GM23338 (cell line): ENCODE data around the gene TFPT. TPM values are rescaled to one million over a fixed set of nuclear protein-coding genes. Genes with fewer than 3 reads are reported as not detected.
"Not testable (repeated sequence)": the region's sequence is repeated elsewhere in the genome, so short reads cannot be mapped to it uniquely, and the experiment has no call there.

Experiments
- ATAC-seq: fragments of 200-7000 bp; cut with Tn5 transposase; 3 replicates; pipeline ENCODE4 v1.9.1; 2020
- DNase-seq: peaks from one replicate; pipeline ENCODE4 v3.0.0-alpha.2; 2015; ENCODE audit warnings: low spot score
- H2AFZ ChIP-seq: fragments of 200-600 bp; sonication (generic); 2 replicates; pipeline ENCODE4 v1.8.0; 2016; ENCODE audit warnings: antibody characterized with exemption, mild to moderate bottlenecking, moderate library complexity
- H3F3A ChIP-seq: fragments of 200-600 bp; sonication (generic); replicated peaks from 2 replicates; pipeline ENCODE4 v1.8.0; 2017; ENCODE audit warnings: antibody characterized with exemption, mixed run types, low read depth
- H3K27ac ChIP-seq: fragments of 200-600 bp; sonication (generic); 2 replicates; pipeline ENCODE4 v1.6.1; 2016; ENCODE audit warnings: low read depth
- H3K27me3 ChIP-seq: fragments of 200-600 bp; sonication (generic); 2 replicates; pipeline ENCODE4 v1.8.0; 2016; ENCODE audit warnings: mild to moderate bottlenecking, mixed run types, moderate library complexity; ENCODE audit not compliant: insufficient read depth
- H3K36me3 ChIP-seq: fragments of 200-600 bp; sonication (generic); 2 replicates; pipeline ENCODE4 v1.8.0; 2016; ENCODE audit warnings: mild to moderate bottlenecking; ENCODE audit not compliant: insufficient read depth
- H3K4me1 ChIP-seq: fragments of 200-600 bp; sonication (generic); 2 replicates; pipeline ENCODE4 v1.8.0; 2016; ENCODE audit warnings: mild to moderate bottlenecking, moderate library complexity; ENCODE audit not compliant: insufficient read depth
- H3K4me2 ChIP-seq: fragments of 200-600 bp; sonication (generic); 2 replicates; pipeline ENCODE4 v1.7.1; 2017; ENCODE audit warnings: mixed run types
- H3K4me3 ChIP-seq: fragments of 200-600 bp; sonication (generic); 2 replicates; pipeline ENCODE4 v1.6.1; 2016; ENCODE audit warnings: mixed run types
- H3K79me2 ChIP-seq: fragments of 200-600 bp; sonication (generic); replicated peaks from 2 replicates; pipeline ENCODE4 v1.8.0; 2017; ENCODE audit warnings: mild to moderate bottlenecking; ENCODE audit not compliant: insufficient read depth
- H3K9me2 ChIP-seq: fragments of 200-600 bp; sonication (generic); 2 replicates; pipeline ENCODE4 v1.8.0; 2017; ENCODE audit not compliant: insufficient read depth
- H4K20me1 ChIP-seq: fragments of 200-600 bp; sonication (generic); replicated peaks from 2 replicates; pipeline ENCODE4 v1.8.0; 2017; ENCODE audit warnings: mild to moderate bottlenecking; ENCODE audit not compliant: insufficient read depth
- H3K27ac Mint-ChIP-seq: 2 replicates; pipeline ENCODE4 v1.8.0; 2020; ENCODE audit warnings: inconsistent platforms, mild to moderate bottlenecking, moderate library complexity, mixed read lengths
- H3K27me3 Mint-ChIP-seq: 3 replicates; pipeline ENCODE4 v1.8.0; 2022; ENCODE audit warnings: low read depth, mild to moderate bottlenecking, moderate library complexity, mixed read lengths, inconsistent platforms; ENCODE audit not compliant: insufficient read depth, poor library complexity
- H3K36me3 Mint-ChIP-seq: 3 replicates; pipeline ENCODE4 v1.8.0; 2021; ENCODE audit warnings: low read depth, mild to moderate bottlenecking, inconsistent platforms, moderate library complexity, mixed read lengths
- H3K4me1 Mint-ChIP-seq: 3 replicates; pipeline ENCODE4 v1.8.0; 2020; ENCODE audit warnings: mild to moderate bottlenecking, inconsistent platforms, mixed read lengths
- H3K4me3 Mint-ChIP-seq: 3 replicates; pipeline ENCODE4 v1.8.0; 2021; ENCODE audit warnings: moderate library complexity, mild to moderate bottlenecking, inconsistent platforms, mixed read lengths
- H3K9me3 Mint-ChIP-seq: 3 replicates; pipeline ENCODE4 v1.8.0; 2020; ENCODE audit warnings: moderate library complexity, mild to moderate bottlenecking, inconsistent platforms, mixed read lengths
- CTCF ChIP-seq, 2 experiments: fragments of 200-600 bp in 1 of 2; sonication (generic) in 1 of 2; conservative IDR thresholded peaks; 2 replicates each; pipeline versions ENCODE4 v1.5.1 to v1.6.1; 2016 to 2017; ENCODE audit warnings: antibody characterized with exemption in 2 of 2, low read depth in 2 of 2, mild to moderate bottlenecking in 2 of 2, moderate library complexity in 1 of 2
- EZH2 ChIP-seq: fragments of 200-600 bp; sonication (generic); IDR thresholded peaks from one replicate; pipeline ENCODE4 v1.8.0; 2017; ENCODE audit warnings: antibody characterized with exemption, mild to moderate bottlenecking, low read depth; ENCODE audit not compliant: unreplicated experiment
- NANOG ChIP-seq: IDR thresholded peaks from 2 replicates; pipeline ENCODE4 v1.6.1; 2016; ENCODE audit warnings: antibody characterized with exemption, borderline replicate concordance
- polyA plus RNA-seq: library from polyadenylated mRNA; unstranded; fragments of >200 nt; fragmentation: Nextera tagmentation; extraction: Ambion mirVana; gene quantifications from 2 replicates; pipeline ENCODE4 v1.2.1, GENCODE V29; 2016
- total RNA-seq: library from RNA; depleted of rRNA; stranded (reverse); fragments of >200 nt; shearing (Covaris generic); gene quantifications from 2 replicates; pipeline ENCODE4 v1.2.3, GENCODE V29; 2014

TFPT gene
- total and polyA plus RNA-seq, 2 experiments from 2014 or later, result 12.0 to 18.3 TPM

- DNase-seq, result peak; percentile 62
Measured at GRCh38 chr19:54096617-54097106, 18.8 kb downstream of the TFPT start.

DNA sequence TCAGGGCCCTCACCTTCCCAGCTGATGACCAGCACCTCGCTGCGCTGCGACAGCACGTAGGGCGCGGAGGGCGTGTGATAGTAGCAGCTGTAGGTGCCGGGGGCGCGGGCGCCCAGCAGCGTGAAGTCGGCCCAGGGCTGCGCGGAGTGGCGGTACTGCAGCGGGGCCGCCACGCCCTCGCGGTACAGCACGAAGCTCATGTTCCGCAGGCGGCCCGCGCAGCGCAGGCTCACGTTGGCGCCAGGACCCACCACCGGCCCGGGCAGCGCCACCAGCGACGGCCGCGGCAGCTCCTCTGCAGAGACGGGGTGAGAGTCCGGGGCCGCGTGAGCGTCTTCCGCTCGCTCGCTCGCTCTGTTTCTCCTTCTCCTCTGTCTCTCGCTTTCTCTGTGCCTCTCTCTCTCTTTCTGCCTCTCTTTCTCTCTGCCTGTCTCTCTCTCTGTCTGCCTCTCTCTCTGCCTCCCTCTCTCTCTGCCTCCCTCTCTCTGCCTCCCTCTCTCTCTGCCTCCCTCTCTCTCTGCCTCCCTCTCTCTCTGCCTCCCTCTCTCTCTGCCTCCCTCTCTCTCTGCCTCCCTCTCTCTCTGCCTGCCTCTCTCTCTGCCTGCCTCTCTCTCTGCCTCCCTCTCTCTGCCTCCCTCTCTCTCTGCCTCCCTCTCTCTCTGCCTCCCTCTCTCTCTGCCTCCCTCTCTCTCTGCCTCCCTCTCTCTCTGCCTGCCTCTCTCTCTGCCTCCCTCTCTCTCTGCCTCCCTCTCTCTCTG is 19.4 kb downstream of the TFPT start:
- H3K4me3 Mint-ChIP-seq, result peak overlapping the region; percentile 75

More at GRCh38 chr19:54096617-54097106, 18.8 kb downstream of the TFPT start:
- H3K27me3 ChIP-seq, result peaks cover 41% of the 10 kb centered on the region
- peaks cover 10% of the 10 kb centered on the region for H3K9me3 Mint-ChIP-seq
- peak overlapping the region; percentile 75 for H3K4me3 Mint-ChIP-seq
- H3K36me3 Mint-ChIP-seq, result peaks cover 7% of the 10 kb centered on the region; the same call in 1 of the 3 replicates
- no peaks in the 10 kb centered on the region for H3K9me2 ChIP-seq
- H3F3A ChIP-seq, result peaks cover 9% of the 10 kb centered on the region; the same call in 1 of the 2 replicates
- no peak overlapping the region for H3K27ac Mint-ChIP-seq
- peaks cover 4% of the 10 kb centered on the region for H3K4me1 Mint-ChIP-seq
- TF ChIP-seq CTCF (conservative IDR thresholded peaks at IDR 0.05; ENCODE audit: low read depth in 2 of 2), result peak; percentile 21 to 53; a peak in 3 of 4 replicates
- TF ChIP-seq EZH2, result peak; percentile 26
- no peak for TF ChIP-seq NANOG
- peak overlapping the region; percentile 94 for H3K4me2 ChIP-seq
- H3K36me3 ChIP-seq, result no peaks in the 10 kb centered on the region
- H3K4me3 ChIP-seq, result peak overlapping the region; percentile 76
- H3K27ac ChIP-seq, result no peak overlapping the region
- H3K27me3 Mint-ChIP-seq, result peaks cover 36% of the 10 kb centered on the region
- no peaks in the 10 kb centered on the region for H3K79me2 ChIP-seq
- ATAC-seq, result peak; percentile 61
- H4K20me1 ChIP-seq, result no peaks in the 10 kb centered on the region
- peaks cover 6% of the 10 kb centered on the region; the same call in 1 of the 2 replicates for H3K4me1 ChIP-seq
- peak overlapping the region; percentile 94 for H2AFZ ChIP-seq

More for the DNA sequence above, 19.4 kb downstream of the TFPT start:
- Histone ChIP-seq H3K27me3 (peaks cover 41% of the 10 kb centered on the region), H2AFZ (peak overlapping the region; percentile 66; the same call in 1 of the 2 replicates), H3K4me3 (peak overlapping the region; percentile 76), H3K4me2 (peak overlapping the region; percentile 94)
- not testable (repeated sequence) for H3K4me1 ChIP-seq, H3K27ac Mint-ChIP-seq, H3K9me2 ChIP-seq, H4K20me1 ChIP-seq, H3K4me1 Mint-ChIP-seq, H3K27ac ChIP-seq, H3K79me2 ChIP-seq, H3K36me3 Mint-ChIP-seq, H3K36me3 ChIP-seq, H3F3A ChIP-seq
- peak; percentile 88 for ATAC-seq
- Mint-ChIP-seq H3K27me3 (peaks cover 36% of the 10 kb centered on the region), H3K9me3 (peaks cover 10% of the 10 kb centered on the region)
- DNase-seq, result peak; percentile 66
- 0 out of 4 replicates have a peak, but pooled peaks of 1 of the 2 experiments have one; percentile 8 for TF ChIP-seq CTCF (conservative IDR thresholded peaks at IDR 0.05; ENCODE audit: low read depth in 2 of 2)
